GM19397 (cell line): Measurements from ENCODE around the gene C12orf57.
"Not testable (repeated sequence)": the region's sequence is repeated elsewhere in the genome, so short reads cannot be mapped to it uniquely, and the experiment has no call there.

Experiments
- ATAC-seq: cut with Tn5 transposase; IDR thresholded peaks from one replicate; pipeline ENCODE4 v1.9.1; 2021; ENCODE audit warnings: mild to moderate bottlenecking, moderate library complexity; ENCODE audit not compliant: unreplicated experiment

C12orf57 gene

GRCh38 chr12:6943722-6944380 is at the start of gene C12orf57, which contains the start of gene RNU7-1:
Gene C12orf57 (plus strand): TSS chr12:6944022. CDS start chr12:6944122, 100 bp downstream.
Gene RNU7-1 (plus strand): TSS chr12:6943816.
- ATAC-seq, result peak; percentile 23

- ATAC-seq, result no peak
These were observed 49.5 kb upstream of the C12orf57 start for GRCh38 chr12:6894321-6894720.

GRCh38 chr12:6896846-6897435 is 46.9 kb upstream of the C12orf57 start:
- no peak for ATAC-seq

- ATAC-seq, result no peak
These were observed 44.4 kb upstream of the C12orf57 start for GRCh38 chr12:6899427-6899826.

- no peak for ATAC-seq
These were observed 43.8 kb upstream of the C12orf57 start for GRCh38 chr12:6899837-6900519.

- ATAC-seq, result no peak
These were observed 41.4 kb upstream of the C12orf57 start for GRCh38 chr12:6902448-6902847.

- ATAC-seq, result no peak
These were observed 40.1 kb upstream of the C12orf57 start for GRCh38 chr12:6903722-6904121.

- peak; percentile 91 for ATAC-seq
These were observed 39.2 kb upstream of the C12orf57 start, which contains the start of gene LRRC23 for GRCh38 chr12:6904280-6905276. Gene LRRC23 (plus strand): TSS chr12:6904822. CDS start chr12:6905634, 812 bp downstream.

- ATAC-seq, result no peak
These were observed 38.3 kb upstream of the C12orf57 start for GRCh38 chr12:6905414-6906040.

- ATAC-seq, result not testable (repeated sequence)
These were observed 35.7 kb upstream of the C12orf57 start for GRCh38 chr12:6908141-6908540.

GRCh38 chr12:6909421-6910145 is 34.2 kb upstream of the C12orf57 start:
- no peak for ATAC-seq

GRCh38 chr12:6912164-6912935 is 31.5 kb upstream of the C12orf57 start:
- ATAC-seq, result no peak

- ATAC-seq, result peak; percentile 59
These were observed 29.4 kb upstream of the C12orf57 start, which contains the start of gene ENO2 for GRCh38 chr12:6914246-6914946. Gene ENO2 (plus strand): TSS chr12:6914580. CDS start chr12:6915833, 1,253 bp downstream.

- ATAC-seq, result no peak
These were observed 28.7 kb upstream of the C12orf57 start for GRCh38 chr12:6914947-6915788.

GRCh38 chr12:6915789-6916285 is 28.0 kb upstream of the C12orf57 start:
- no peak for ATAC-seq

- no peak for ATAC-seq
These were observed 27.2 kb upstream of the C12orf57 start for GRCh38 chr12:6916426-6917200.
